Thyroid gland (tissue), 4 donors: ENCODE measurements around the gene POLN.
"Not testable (repeated sequence)": the region's sequence is repeated elsewhere in the genome, so short reads cannot be mapped to it uniquely, and the experiment has no call there.

Experiments used
- POLR2A ChIP-seq, 2 donors: fragments of 450-650 bp; IDR thresholded peaks; one replicate each; pipeline ENCODE4 v1.6.1; 2017; ENCODE audit warnings: antibody characterized with exemption in 2 of 2, mild to moderate bottlenecking in 2 of 2, moderate library complexity in 1 of 2
- TF ChIP-seq, protein P1 (sequence below), 6 experiments: fragments of 200-600 bp in 3 of 6; fragments of 450-650 bp in 3 of 6; sonication (generic) in 3 of 6; IDR thresholded peaks; one replicate each; pipeline ENCODE4 v1.5.1; 2016 to 2019; ENCODE audit warnings: antibody characterized with exemption in 6 of 6, mild to moderate bottlenecking in 2 of 6, inconsistent platforms in 1 of 6, moderate library complexity in 1 of 6

DNA sequence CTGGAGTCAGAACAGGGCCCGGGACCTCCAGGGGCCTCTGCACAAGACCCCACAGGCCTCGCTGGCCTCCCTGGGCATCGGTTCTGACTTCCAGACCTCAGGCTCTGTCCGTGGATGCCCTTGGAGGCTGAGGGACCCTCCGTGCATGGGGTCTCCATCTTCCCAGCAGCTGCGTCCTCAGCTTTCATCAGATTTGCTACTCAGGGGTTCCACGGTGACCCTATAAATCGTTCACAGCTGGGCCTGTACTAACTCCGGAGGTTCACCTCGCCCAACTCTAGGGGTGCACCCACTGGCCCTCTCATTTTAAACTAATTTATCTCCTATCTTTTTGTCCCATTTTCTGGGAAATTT is 33.1 kb upstream of the POLN start:
- TF ChIP-seq, protein P1, sequence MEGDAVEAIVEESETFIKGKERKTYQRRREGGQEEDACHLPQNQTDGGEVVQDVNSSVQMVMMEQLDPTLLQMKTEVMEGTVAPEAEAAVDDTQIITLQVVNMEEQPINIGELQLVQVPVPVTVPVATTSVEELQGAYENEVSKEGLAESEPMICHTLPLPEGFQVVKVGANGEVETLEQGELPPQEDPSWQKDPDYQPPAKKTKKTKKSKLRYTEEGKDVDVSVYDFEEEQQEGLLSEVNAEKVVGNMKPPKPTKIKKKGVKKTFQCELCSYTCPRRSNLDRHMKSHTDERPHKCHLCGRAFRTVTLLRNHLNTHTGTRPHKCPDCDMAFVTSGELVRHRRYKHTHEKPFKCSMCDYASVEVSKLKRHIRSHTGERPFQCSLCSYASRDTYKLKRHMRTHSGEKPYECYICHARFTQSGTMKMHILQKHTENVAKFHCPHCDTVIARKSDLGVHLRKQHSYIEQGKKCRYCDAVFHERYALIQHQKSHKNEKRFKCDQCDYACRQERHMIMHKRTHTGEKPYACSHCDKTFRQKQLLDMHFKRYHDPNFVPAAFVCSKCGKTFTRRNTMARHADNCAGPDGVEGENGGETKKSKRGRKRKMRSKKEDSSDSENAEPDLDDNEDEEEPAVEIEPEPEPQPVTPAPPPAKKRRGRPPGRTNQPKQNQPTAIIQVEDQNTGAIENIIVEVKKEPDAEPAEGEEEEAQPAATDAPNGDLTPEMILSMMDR (IDR thresholded peaks at IDR 0.05): not testable (repeated sequence)
- not testable (repeated sequence) for TF ChIP-seq POLR2A (IDR thresholded peaks at IDR 0.05)
